Dendritic cell treated with granulocyte-macrophage colony-stimulating factor and Interleukin-4, amounts not matched to agents 40 ng/mL and 50 ng/mL, for 4 days (primary cell): ENCODE data around the gene ZRANB2.

ENCODE experiments used
- H3K27ac Mint-ChIP-seq: one replicate; pipeline ENCODE4 v1.8.0; 2022; ENCODE audit warnings: mild to moderate bottlenecking, mixed read lengths
- H3K27me3 Mint-ChIP-seq: one replicate; pipeline ENCODE4 v1.8.0; 2022; ENCODE audit warnings: mild to moderate bottlenecking, mixed read lengths
- H3K36me3 Mint-ChIP-seq: one replicate; pipeline ENCODE4 v1.8.0; 2022; ENCODE audit warnings: low read depth, mixed read lengths
- H3K4me1 Mint-ChIP-seq: one replicate; pipeline ENCODE4 v1.8.0; 2022; ENCODE audit warnings: low read depth, mixed read lengths
- H3K4me3 Mint-ChIP-seq: one replicate; pipeline ENCODE4 v1.8.0; 2022; ENCODE audit warnings: mild to moderate bottlenecking, moderate library complexity, mixed read lengths
- H3K9me3 Mint-ChIP-seq: one replicate; pipeline ENCODE4 v1.8.0; 2022; ENCODE audit warnings: mixed read lengths
- intact Hi-C: fragments of 100-400 bp; cut with micrococcal nuclease; formaldehyde crosslinking; loops from one replicate; pipeline ENCODE4 v1.15.0; 2022

The ZRANB2 gene

DNA sequence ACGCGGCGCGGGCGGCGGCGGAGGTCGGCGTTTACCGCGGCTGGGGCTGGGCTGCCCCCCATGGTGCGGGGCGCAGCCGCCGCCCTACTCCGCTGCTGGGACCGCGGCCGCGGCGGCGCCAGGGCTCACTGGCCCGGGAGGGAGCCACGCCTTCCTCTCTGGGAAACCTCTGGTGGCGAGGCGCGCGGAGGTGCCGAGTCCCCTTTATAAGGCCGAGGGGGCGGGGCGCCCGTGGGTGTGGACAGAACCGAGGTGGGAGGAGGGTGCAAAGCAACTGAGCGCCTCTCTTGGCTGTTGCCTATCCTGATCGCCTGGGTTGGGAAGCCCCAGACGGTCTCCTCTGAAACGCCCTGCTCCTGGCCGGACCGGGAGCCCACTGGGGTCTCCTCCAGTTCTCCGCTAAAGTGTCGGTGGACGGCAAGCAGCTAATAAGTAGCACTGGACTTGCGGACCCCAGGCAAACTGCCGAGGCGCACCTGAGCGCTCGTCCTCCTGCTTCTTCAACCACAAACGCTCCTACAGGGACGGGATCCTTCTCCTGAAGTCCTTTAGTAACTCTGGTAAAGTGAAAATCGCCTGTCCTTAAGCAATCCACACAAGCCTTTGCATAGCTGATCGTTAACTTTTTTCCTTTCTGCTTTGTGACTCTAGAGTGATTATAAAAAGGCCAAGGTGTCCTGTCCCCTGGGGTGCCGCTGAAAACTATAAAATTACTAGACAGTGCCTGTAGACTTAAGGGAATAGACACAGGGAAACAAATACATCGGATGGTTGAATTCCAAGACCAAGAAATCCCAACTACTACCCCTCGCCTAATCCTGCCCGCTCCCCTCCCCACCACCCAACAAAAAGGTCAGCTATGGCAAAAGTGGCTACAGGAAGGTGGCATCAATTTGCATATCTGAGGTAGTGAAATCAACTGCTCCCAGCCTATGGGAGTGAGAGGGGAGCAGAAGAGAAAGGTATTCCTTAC lies 32.9 kb downstream of the ZRANB2 start, which contains the start of gene PTGER3:
Gene PTGER3, minus strand, starts transcription at position 182 of the 973 bp plus-strand sequence. CDS start 239 bp downstream, outside the sequence.
- peaks cover 46% of the 10 kb centered on the region for H3K27me3 Mint-ChIP-seq
- H3K36me3 Mint-ChIP-seq = peaks cover 5% of the 10 kb centered on the region
- peak within 1 kb of the TSS; percentile 77 for H3K27ac Mint-ChIP-seq
- peaks cover 27% of the 10 kb centered on the region for H3K4me1 Mint-ChIP-seq
- intact Hi-C loops = loop anchor here (2.0 to 10.0 kb wide), 2 partner anchors 69 to 153 kb away; no protein-coding TSS in a partner anchor
- H3K9me3 Mint-ChIP-seq = no peaks in the 10 kb centered on the region
- H3K4me3 Mint-ChIP-seq = peak within 1 kb of the TSS; percentile 85

DNA sequence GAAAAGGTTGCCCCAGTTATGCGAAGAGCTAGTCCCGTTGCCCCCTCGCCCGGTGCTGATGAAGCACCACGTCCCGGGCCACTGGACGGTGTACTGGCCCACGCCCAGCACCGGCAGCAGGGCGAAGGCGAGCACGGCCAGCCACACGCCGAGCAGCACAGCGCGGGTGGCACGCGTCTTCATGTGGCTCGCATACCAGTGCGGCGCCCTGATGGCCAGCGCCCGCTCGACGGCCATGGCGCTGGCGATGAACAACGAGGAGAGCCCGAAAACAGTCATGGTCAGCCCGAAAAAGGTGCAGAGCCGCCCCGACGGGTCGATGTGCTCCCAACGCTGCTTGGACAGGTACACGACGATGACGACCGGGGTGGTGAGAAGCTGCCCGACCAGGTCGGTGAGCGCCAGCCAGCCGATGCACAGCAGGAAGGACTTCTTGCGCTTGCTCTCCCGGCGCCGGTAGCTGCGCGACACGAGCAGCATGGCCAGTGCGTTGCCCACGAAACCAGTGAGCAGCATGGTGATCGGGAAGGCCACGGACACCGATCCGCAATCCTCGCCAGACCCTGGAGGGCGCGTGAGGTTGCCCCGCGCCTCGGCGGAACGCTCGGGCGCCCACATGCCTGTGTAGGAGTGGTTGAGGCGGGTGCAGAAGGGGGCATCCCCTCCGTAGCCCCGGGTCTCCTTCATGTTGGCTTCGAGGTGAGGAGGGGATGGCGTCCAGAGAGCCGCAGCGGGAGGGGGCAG lies 33.8 kb downstream of the ZRANB2 start:
- H3K36me3 Mint-ChIP-seq = peaks cover 5% of the 10 kb centered on the region
- peaks cover 44% of the 10 kb centered on the region for H3K27me3 Mint-ChIP-seq
- intact Hi-C loops = loop anchor here (2.0 to 10.0 kb wide), 2 partner anchors 68 to 152 kb away; no protein-coding TSS in a partner anchor
- H3K4me1 Mint-ChIP-seq = peaks cover 27% of the 10 kb centered on the region
- H3K4me3 Mint-ChIP-seq = peak overlapping the region; percentile 85
- H3K9me3 Mint-ChIP-seq = no peaks in the 10 kb centered on the region
- peak overlapping the region; percentile 77 for H3K27ac Mint-ChIP-seq

DNA sequence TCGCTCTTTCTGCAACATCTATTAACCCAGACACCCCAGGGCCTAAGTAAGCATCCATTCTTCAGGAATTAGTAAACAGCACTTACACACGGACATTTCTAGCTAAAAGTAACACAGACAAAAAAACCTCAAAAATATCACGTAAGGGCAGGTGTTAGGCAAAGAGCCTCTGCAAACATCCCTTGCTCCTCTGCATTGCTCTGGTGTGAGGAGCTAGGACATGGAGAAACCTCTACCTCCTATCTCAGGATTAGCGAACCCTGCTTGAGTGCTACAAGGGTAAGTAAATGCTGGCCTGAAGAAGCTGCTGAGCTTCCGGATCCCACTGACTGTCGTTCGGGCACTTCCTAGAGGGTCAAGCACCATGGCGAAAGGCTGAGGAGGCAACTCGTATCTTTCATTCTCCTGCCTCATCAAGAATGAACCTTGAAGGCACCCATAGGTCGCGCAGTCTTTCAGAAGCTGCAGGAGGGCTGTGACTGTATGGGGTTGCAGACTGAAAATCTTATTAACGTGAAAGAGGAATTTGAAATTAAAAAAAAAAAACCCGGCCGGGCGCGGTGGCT lies 35.3 kb downstream of the ZRANB2 start:
- Mint-ChIP-seq H3K27me3 (peaks cover 42% of the 10 kb centered on the region), H3K4me3 (peak overlapping the region; percentile 85), H3K36me3 (peaks cover 9% of the 10 kb centered on the region), H3K27ac (no peak overlapping the region), H3K4me1 (peaks cover 31% of the 10 kb centered on the region), H3K9me3 (peaks cover 8% of the 10 kb centered on the region)
- intact Hi-C loops = loop anchor here (2.0 to 10.0 kb wide), 2 partner anchors 67 to 151 kb away; no protein-coding TSS in a partner anchor

DNA sequence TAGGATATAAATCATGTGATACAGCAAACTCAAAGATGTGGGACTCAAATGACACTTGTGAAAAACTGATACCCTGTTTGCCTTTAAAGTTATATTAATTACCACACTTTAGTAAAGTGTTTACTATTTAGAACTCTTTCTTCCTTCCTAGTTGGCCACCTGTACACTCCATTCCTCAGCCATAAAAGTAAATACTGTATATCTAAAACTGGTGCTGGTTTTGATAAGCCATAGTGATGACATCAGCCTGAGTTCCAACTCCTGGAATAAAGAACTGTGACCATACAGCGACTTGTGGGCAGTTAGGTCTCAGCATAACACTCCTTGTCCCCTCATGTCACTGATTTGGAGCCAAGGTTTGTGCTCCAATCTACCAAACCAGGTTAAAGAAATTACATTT lies 36.0 kb downstream of the ZRANB2 start:
- intact Hi-C loops = loop anchor here (10.0 kb wide), 1 partner anchor 150 kb away; no protein-coding TSS in a partner anchor
- H3K27me3 Mint-ChIP-seq = peaks cover 41% of the 10 kb centered on the region
- no peak overlapping the region for H3K27ac Mint-ChIP-seq
- peaks cover 13% of the 10 kb centered on the region for H3K9me3 Mint-ChIP-seq
- peak overlapping the region; percentile 42 for H3K4me3 Mint-ChIP-seq
- H3K36me3 Mint-ChIP-seq = peaks cover 14% of the 10 kb centered on the region
- peaks cover 38% of the 10 kb centered on the region for H3K4me1 Mint-ChIP-seq

DNA sequence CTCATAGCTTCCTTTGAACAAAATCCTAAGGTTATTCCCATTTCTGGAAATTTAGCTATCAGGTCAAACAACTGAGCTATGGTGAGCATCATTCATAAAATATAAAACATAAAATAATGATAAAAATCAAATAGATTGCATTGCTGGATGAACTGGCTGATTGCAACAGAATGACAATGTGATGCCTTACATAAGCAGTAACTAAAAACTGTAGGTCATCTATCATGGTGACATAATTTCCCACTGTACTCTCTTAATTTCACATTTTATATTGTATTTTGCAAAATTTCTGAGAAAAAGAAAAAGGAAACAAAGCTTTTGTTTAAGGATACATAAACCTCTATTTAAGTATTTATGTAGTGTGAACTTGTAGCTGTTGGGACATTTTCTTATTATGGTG lies 37.8 kb downstream of the ZRANB2 start:
- H3K27me3 Mint-ChIP-seq = peaks cover 36% of the 10 kb centered on the region
- intact Hi-C loops = loop anchor here (10.0 kb wide), 1 partner anchor 148 kb away; no protein-coding TSS in a partner anchor

DNA sequence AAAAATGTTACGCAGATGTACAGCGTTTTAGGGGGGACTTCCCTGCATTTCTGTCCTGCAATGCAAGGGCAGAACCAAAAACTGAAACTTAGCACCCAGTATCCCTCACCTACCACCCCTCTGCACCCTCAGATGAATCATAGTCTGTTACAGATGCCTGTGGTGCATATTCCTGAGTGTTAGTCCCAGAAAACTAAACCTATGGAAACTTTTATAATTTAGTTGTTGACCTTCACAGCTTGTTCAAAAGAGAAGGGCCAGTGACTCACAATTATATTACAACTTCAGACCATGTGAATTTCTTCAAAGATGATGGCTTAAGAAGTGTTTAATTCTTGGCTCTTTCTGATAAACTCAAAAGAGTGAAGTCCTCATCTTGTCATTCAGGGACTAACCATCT lies 39.0 kb downstream of the ZRANB2 start:
- Mint-ChIP-seq H3K27me3 (peaks cover 25% of the 10 kb centered on the region), H3K27ac (no peak overlapping the region), H3K36me3 (peaks cover 20% of the 10 kb centered on the region), H3K4me1 (peaks cover 41% of the 10 kb centered on the region), H3K4me3 (no peak overlapping the region), H3K9me3 (peaks cover 13% of the 10 kb centered on the region)
- intact Hi-C loops = loop anchor here (10.0 kb wide), 1 partner anchor 147 kb away; no protein-coding TSS in a partner anchor

More for the DNA sequence above, 37.8 kb downstream of the ZRANB2 start:
- peaks cover 13% of the 10 kb centered on the region for H3K9me3 Mint-ChIP-seq
- H3K36me3 Mint-ChIP-seq = peaks cover 25% of the 10 kb centered on the region
- H3K27ac Mint-ChIP-seq = no peak overlapping the region
- no peak overlapping the region for H3K4me3 Mint-ChIP-seq
- peaks cover 47% of the 10 kb centered on the region for H3K4me1 Mint-ChIP-seq

DNA sequence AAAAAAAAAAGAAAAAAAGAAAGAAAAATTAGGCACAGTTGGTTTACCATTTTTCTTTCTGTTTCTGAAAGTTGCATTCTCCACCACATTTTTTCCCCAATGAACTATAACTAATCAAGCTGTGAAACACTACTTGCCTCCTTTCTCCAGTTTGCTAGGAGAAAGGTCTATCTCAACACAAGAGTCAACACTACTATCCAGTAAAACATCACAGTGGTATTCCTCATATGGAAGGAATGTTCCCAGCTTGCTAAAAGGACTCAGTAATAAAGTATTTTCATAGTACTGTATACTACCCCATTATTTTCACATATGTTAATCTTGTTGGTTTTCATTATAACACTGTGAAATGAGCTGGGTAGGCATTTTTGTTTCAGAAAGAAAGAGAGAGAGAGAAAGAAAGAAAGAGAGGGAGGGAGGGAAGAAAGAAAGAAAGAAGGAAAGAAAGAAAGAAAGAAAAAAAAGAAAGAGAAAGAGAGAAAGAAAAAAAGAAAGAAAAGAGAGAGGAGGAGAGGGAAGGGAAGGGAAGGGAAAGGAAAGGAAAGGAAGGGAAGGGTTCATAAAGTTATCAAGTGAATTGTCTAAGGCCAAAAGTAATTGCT lies 41.1 kb downstream of the ZRANB2 start:
- Mint-ChIP-seq H3K4me3 (no peak overlapping the region), H3K4me1 (peaks cover 35% of the 10 kb centered on the region), H3K9me3 (peaks cover 13% of the 10 kb centered on the region), H3K36me3 (peaks cover 20% of the 10 kb centered on the region), H3K27ac (no peak overlapping the region), H3K27me3 (peaks cover 9% of the 10 kb centered on the region)
- intact Hi-C loops = loop anchor here (10.0 kb wide), 1 partner anchor 145 kb away; no protein-coding TSS in a partner anchor

DNA sequence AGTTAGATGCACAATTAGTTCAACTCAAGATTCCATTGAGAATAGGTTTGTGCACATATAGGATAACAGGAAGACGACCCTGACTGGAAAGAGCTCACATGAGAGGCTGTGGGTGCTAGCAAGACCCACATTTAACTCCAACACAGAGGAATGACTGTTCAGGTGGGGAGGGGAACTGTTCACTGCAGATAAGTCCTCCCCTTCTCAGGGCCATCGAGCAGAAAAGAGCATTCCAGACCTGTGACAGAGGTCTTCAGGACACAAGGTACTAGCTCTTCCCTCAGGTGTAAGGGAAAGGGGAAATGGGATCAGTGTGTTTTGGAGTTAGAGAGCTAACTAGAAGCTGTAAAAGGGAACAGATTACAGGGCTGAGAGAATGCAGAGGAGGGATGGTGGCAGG lies 41.9 kb downstream of the ZRANB2 start:
- intact Hi-C loops = no loop called here
- peaks cover 13% of the 10 kb centered on the region for H3K9me3 Mint-ChIP-seq
- no peak overlapping the region for H3K4me3 Mint-ChIP-seq
- peaks cover 20% of the 10 kb centered on the region for H3K36me3 Mint-ChIP-seq
- peaks cover 33% of the 10 kb centered on the region for H3K4me1 Mint-ChIP-seq
- H3K27ac Mint-ChIP-seq = peak overlapping the region; percentile 23
- peaks cover 6% of the 10 kb centered on the region for H3K27me3 Mint-ChIP-seq

DNA sequence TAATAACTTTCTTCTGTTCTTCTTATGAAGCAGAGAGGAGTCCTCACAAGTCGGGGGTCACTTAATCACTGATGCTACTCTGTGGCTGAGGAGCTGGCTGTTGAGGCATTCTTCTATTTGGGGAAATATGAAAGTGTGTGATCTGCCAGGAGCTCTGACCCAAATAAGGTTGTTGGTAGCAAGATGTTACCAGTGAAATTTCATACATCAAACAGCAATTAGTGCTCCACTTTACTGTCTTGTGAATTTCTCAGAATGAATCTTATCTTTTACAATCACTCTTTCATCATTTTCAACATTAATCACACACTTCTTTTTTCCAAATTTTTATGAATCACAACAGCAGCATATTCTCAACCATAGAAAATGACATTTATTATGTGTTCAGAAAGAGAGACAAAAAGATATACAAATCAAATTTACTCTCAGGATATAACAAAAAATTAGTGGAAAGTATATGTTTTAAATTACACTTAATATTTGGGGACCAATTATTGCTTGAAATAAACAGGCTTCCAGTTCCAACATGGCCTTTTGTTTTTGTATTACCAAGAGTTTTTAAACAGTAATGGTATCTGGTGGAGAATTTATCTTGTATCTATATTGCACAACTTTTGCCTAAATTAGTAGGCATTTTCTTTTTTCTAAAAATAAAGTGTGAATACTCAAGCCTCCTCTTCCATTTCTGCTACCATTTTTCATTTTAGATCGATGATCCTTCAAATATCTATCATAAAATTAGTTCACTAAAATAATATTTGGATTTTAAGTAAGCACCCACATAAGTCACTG lies 42.8 kb downstream of the ZRANB2 start:
- no peak overlapping the region for H3K27ac Mint-ChIP-seq
- H3K27me3 Mint-ChIP-seq = peaks cover 2% of the 10 kb centered on the region
- peaks cover 20% of the 10 kb centered on the region for H3K36me3 Mint-ChIP-seq
- peaks cover 13% of the 10 kb centered on the region for H3K9me3 Mint-ChIP-seq
- peaks cover 38% of the 10 kb centered on the region for H3K4me1 Mint-ChIP-seq
- intact Hi-C loops = no loop called here
- no peak overlapping the region for H3K4me3 Mint-ChIP-seq

DNA sequence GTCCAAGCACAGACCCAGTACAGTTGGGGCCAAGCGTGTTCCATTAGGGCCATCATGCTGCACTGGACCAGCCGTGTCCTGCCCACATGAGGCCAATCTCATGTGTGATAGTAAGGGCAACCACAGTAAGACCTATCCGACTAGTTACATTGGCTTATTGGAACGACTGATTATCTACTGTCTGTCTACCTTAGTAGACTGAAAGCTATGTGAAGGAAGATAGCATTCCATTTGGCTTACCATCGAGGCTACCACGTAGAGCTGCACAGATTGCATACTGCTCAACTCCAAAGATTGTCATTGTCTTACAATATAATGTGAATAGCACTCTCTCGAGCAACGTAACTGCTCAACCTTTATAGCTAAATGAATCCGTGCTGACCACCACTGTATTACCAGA lies 43.8 kb downstream of the ZRANB2 start:
- intact Hi-C loops = no loop called here
- Mint-ChIP-seq H3K36me3 (peaks cover 20% of the 10 kb centered on the region), H3K4me3 (no peak overlapping the region), H3K9me3 (peaks cover 13% of the 10 kb centered on the region), H3K27ac (no peak overlapping the region), H3K4me1 (peaks cover 40% of the 10 kb centered on the region), H3K27me3 (peaks cover 2% of the 10 kb centered on the region)

DNA sequence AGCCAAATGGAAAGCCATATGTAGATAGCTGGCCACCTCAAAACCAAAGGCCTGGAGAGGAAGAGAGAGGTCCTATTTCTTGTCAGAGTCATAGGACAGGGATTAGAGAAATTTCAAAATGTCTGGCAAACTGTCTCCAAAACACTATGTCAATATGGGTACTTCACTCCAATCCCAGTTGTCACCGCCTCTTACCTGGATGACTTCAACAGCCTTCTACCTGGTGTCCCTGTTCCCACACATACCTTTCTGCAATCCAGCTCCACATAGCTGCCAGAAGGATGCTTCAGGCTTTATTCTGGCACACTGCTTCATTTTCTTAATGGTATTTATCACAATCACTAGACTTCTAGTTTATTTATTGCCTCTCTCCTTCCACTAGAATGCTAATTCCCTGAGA lies 47.7 kb downstream of the ZRANB2 start:
- intact Hi-C loops = no loop called here
- Mint-ChIP-seq H3K9me3 (no peaks in the 10 kb centered on the region), H3K36me3 (no peaks in the 10 kb centered on the region), H3K4me3 (no peak overlapping the region), H3K27me3 (peaks cover 2% of the 10 kb centered on the region), H3K27ac (peak overlapping the region; percentile 63), H3K4me1 (peaks cover 19% of the 10 kb centered on the region)

DNA sequence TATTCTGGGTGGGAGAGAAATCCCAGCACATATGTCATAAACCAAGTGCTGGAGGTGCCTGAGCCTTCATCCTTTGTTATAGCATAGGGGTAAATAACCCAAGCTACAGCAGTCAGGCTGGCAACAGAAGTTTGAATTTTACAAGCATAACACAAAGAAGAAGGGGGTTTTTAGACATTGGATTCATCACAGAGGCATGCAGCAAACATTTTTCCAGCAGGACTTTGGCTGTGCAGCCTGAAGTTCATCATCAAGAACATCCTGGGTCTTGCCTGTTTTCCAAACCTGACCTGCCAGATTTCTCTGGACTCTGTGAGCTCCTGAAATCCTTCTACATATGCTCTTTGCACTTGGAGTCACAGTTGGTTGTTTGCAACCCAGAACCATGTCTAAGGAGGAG lies 49.4 kb downstream of the ZRANB2 start:
- Mint-ChIP-seq H3K27ac (no peak overlapping the region), H3K4me1 (peaks cover 19% of the 10 kb centered on the region), H3K9me3 (no peaks in the 10 kb centered on the region), H3K4me3 (no peak overlapping the region), H3K36me3 (no peaks in the 10 kb centered on the region), H3K27me3 (peaks cover 2% of the 10 kb centered on the region)
- intact Hi-C loops = no loop called here
